Neural cell (in vitro differentiated cells): Measurements from ENCODE around the gene CYSRT1. TPM values are rescaled to one million over a fixed set of nuclear protein-coding genes. Genes with fewer than 3 reads are reported as not detected.

Source experiments
- H2AFZ ChIP-seq: fragments of 200-600, 300-800 bp; sonication (generic), shearing (Covaris generic); 2 replicates; pipeline ENCODE4 v1.6.0; 2014; ENCODE audit warnings: low read depth, mild to moderate bottlenecking, antibody characterized with exemption, low read length, moderate library complexity
- H3F3A ChIP-seq: fragments of 200-600 bp; shearing (Covaris generic); 2 replicates; pipeline ENCODE4 v1.6.1; 2016; ENCODE audit warnings: mild to moderate bottlenecking, moderate library complexity, mixed read lengths, antibody characterized with exemption, low read length; ENCODE audit not compliant: insufficient read depth, poor library complexity, severe bottlenecking
- H3K27ac ChIP-seq: fragments of 200-600, 300-800 bp; sonication (generic), shearing (Covaris generic); 2 replicates; pipeline ENCODE4 v1.5.1; 2014; ENCODE audit warnings: mild to moderate bottlenecking, low read length, moderate library complexity
- H3K27me3 ChIP-seq: fragments of 300-800, 200-600 bp; sonication (generic), shearing (Covaris generic); 2 replicates; pipeline ENCODE4 v1.6.0; 2014; ENCODE audit warnings: mild to moderate bottlenecking, low read depth, low read length, moderate library complexity; ENCODE audit not compliant: insufficient read depth
- H3K36me3 ChIP-seq: fragments of 300-800, 200-600 bp; sonication (generic), shearing (Covaris generic); 2 replicates; pipeline ENCODE4 v1.5.1; 2014; ENCODE audit warnings: mild to moderate bottlenecking, antibody characterized with exemption, low read length, moderate library complexity; ENCODE audit not compliant: insufficient read depth
- H3K4me2 ChIP-seq: fragments of 300-800, 200-600 bp; sonication (generic), shearing (Covaris generic); 2 replicates; pipeline ENCODE4 v1.6.0; 2014; ENCODE audit warnings: mild to moderate bottlenecking, low read length
- H3K4me3 ChIP-seq: fragments of 300-800, 200-600 bp; sonication (generic), shearing (Covaris generic); 2 replicates; pipeline ENCODE4 v1.5.1; 2014; ENCODE audit warnings: mild to moderate bottlenecking, low read length, moderate library complexity
- H3K79me2 ChIP-seq: fragments of 200-600 bp; shearing (Covaris generic); replicated peaks from 2 replicates; pipeline ENCODE4 v1.6.0; 2014; ENCODE audit warnings: mild to moderate bottlenecking, low read length, moderate library complexity; ENCODE audit not compliant: insufficient read depth
- H3K9ac ChIP-seq: fragments of 300-800, 200-600 bp; sonication (generic), shearing (Covaris generic); 2 replicates; pipeline ENCODE4 v1.6.1; 2016; ENCODE audit warnings: mild to moderate bottlenecking, low read length, mixed read lengths
- H3K9me2 ChIP-seq: fragments of 200-600 bp; shearing (Covaris generic); 2 replicates; pipeline ENCODE4 v1.6.1; 2016; ENCODE audit warnings: mild to moderate bottlenecking, low read length, mixed read lengths; ENCODE audit not compliant: insufficient read depth
- H3K9me3 ChIP-seq: fragments of 200-600, 300-800 bp; sonication (generic), shearing (Covaris generic); 2 replicates; pipeline ENCODE4 v1.6.1; 2016; ENCODE audit warnings: mild to moderate bottlenecking, mixed run types, low read length, moderate library complexity, mixed read lengths
- H4K20me1 ChIP-seq: fragments of 200-600 bp; shearing (Covaris generic); 2 replicates; pipeline ENCODE4 v1.6.1; 2016; ENCODE audit warnings: mild to moderate bottlenecking, mixed run types; ENCODE audit not compliant: insufficient read depth
- EP300 ChIP-seq: fragments of 450-650 bp; conservative IDR thresholded peaks from 2 replicates; pipeline ENCODE4 v1.6.1; 2014; ENCODE audit warnings: antibody characterized with exemption, mild to moderate bottlenecking, moderate library complexity; ENCODE audit not compliant: poor library complexity, severe bottlenecking
- EZH2 ChIP-seq: fragments of 200-600, 300-800 bp; shearing (Covaris generic), sonication (generic); IDR thresholded peaks from 2 replicates; pipeline ENCODE4 v1.6.1; 2014; ENCODE audit warnings: antibody characterized with exemption, low read length, borderline replicate concordance, mild to moderate bottlenecking; ENCODE audit not compliant: insufficient read depth, poor library complexity, severe bottlenecking
- MXI1 ChIP-seq: fragments of 450-650 bp; conservative IDR thresholded peaks from 2 replicates; pipeline ENCODE4 v1.6.1; 2014; ENCODE audit warnings: antibody characterized with exemption, mild to moderate bottlenecking; ENCODE audit not compliant: poor library complexity, severe bottlenecking
- POLR2AphosphoS5 ChIP-seq: IDR thresholded peaks from 2 replicates; pipeline ENCODE4 v1.6.1; 2012
- RAD21 ChIP-seq: fragments of 450-650 bp; conservative IDR thresholded peaks from 2 replicates; pipeline ENCODE4 v1.6.1; 2014; ENCODE audit warnings: antibody characterized with exemption, mild to moderate bottlenecking, moderate library complexity
- SMC3 ChIP-seq: fragments of 450-650 bp; conservative IDR thresholded peaks from 2 replicates; pipeline ENCODE4 v1.6.1; 2014; ENCODE audit warnings: antibody characterized with exemption, mild to moderate bottlenecking, moderate library complexity; ENCODE audit not compliant: poor library complexity
- TAF1 ChIP-seq: IDR thresholded peaks from 2 replicates; pipeline ENCODE4 v1.6.1; 2012; ENCODE audit warnings: low read depth
- polyA plus RNA-seq: library from polyadenylated mRNA; depleted of rRNA; stranded (reverse); fragments of >200 nt; gene quantifications from 2 replicates; pipeline ENCODE4 v1.2.3, GENCODE V29; 2014
- TF ChIP-seq, protein P1 (sequence below): IDR thresholded peaks from 2 replicates; pipeline ENCODE4 v1.6.1; 2012; ENCODE audit warnings: borderline replicate concordance
- TF ChIP-seq, protein P2 (sequence below): fragments of 450-650 bp; IDR thresholded peaks from 2 replicates; pipeline ENCODE4 v1.5.1; 2014; ENCODE audit warnings: antibody characterized with exemption, mild to moderate bottlenecking, moderate library complexity; ENCODE audit not compliant: poor library complexity, severe bottlenecking

The CYSRT1 gene
- polyA plus RNA-seq, 1 donor from 2014 or later: 3.3 TPM

DNA sequence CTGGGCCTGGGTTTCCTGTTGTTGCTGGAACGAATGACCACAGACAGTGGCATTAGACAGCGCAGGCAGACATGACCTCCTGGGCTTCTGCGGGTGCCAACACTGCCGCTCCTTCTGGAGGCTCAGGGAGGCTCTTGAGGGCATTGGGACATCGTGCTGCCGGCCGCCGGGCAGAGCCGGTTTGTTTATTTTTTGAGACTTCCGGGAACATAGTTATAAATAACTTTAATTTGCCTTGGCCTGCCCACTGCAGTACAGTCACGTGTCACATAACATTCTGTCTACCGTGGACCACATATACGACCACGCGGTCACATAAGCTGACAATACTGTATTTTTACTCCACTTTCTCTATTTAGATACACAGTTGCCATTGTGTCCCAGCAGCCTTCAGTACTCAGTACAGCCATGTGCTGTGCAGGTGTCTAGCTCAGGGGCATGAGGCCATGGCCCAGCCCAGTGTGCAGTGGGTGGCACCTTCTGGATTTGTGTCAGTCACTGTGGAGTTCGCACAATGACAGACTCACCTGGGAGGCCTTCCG lies 44.3 kb downstream of the CYSRT1 start:
- Histone ChIP-seq H3K4me2 (no peak overlapping the region), H3K36me3 (peaks cover 7% of the 10 kb centered on the region), H3K9me3 (no peaks in the 10 kb centered on the region), H2AFZ (no peak overlapping the region), H3F3A (no peaks in the 10 kb centered on the region), H3K27me3 (no peaks in the 10 kb centered on the region), H3K4me3 (no peak overlapping the region), H4K20me1 (no peaks in the 10 kb centered on the region), H3K9ac (no peak overlapping the region), H3K9me2 (no peaks in the 10 kb centered on the region), H3K79me2 (no peaks in the 10 kb centered on the region), H3K27ac (no peak overlapping the region)
- TF ChIP-seq, protein P1, sequence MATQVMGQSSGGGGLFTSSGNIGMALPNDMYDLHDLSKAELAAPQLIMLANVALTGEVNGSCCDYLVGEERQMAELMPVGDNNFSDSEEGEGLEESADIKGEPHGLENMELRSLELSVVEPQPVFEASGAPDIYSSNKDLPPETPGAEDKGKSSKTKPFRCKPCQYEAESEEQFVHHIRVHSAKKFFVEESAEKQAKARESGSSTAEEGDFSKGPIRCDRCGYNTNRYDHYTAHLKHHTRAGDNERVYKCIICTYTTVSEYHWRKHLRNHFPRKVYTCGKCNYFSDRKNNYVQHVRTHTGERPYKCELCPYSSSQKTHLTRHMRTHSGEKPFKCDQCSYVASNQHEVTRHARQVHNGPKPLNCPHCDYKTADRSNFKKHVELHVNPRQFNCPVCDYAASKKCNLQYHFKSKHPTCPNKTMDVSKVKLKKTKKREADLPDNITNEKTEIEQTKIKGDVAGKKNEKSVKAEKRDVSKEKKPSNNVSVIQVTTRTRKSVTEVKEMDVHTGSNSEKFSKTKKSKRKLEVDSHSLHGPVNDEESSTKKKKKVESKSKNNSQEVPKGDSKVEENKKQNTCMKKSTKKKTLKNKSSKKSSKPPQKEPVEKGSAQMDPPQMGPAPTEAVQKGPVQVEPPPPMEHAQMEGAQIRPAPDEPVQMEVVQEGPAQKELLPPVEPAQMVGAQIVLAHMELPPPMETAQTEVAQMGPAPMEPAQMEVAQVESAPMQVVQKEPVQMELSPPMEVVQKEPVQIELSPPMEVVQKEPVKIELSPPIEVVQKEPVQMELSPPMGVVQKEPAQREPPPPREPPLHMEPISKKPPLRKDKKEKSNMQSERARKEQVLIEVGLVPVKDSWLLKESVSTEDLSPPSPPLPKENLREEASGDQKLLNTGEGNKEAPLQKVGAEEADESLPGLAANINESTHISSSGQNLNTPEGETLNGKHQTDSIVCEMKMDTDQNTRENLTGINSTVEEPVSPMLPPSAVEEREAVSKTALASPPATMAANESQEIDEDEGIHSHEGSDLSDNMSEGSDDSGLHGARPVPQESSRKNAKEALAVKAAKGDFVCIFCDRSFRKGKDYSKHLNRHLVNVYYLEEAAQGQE: no peak
- TF ChIP-seq EZH2 (no peak), MXI1 (no peak), RAD21 (no peak), EP300 (no peak)

DNA sequence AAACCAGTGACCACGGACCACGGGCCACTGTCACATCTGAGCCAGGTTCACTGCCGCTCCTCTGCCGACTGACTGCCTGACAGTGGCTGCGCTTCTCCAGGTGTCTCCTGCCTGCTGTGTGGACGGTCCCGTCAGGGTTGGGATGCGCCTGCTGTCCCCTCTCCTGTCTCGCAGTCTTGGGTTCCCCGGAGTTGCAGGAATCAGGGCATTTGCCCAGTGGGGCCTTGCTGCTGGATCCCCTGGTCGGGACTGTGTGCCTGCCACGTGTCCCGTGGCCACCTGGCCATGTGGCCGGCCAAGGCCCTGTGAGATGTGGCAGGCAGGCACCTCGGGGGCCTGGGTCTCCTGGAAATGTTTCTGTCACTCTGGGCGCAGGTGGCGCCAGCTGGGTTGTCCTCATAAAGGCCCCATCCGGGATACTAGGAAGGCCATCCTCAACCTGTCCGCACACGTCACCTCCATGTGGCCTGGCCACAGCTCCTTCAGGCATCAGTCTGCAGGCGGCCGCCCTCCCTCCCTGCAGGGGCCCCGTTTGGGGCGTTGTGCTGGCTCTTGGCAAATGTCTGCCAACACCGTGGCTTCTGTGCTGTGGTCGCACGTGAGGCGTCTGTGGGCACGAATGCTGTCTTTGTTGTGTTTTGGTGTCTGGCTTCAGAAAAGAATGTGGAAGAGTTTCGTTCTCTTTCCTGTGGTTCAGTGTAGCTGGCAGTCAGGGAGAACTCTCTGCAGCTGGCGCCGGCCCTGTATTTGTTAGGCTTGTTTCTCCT lies 46.1 kb downstream of the CYSRT1 start:
- Histone ChIP-seq H3K27ac (no peak overlapping the region), H3K36me3 (peaks cover 7% of the 10 kb centered on the region), H3K9me2 (no peaks in the 10 kb centered on the region), H2AFZ (no peak overlapping the region), H3K79me2 (no peaks in the 10 kb centered on the region), H3K9ac (no peak overlapping the region), H3F3A (no peaks in the 10 kb centered on the region), H3K27me3 (no peaks in the 10 kb centered on the region), H3K9me3 (no peaks in the 10 kb centered on the region), H3K4me2 (no peak overlapping the region), H4K20me1 (no peaks in the 10 kb centered on the region), H3K4me3 (no peak overlapping the region)
- TF ChIP-seq RAD21 (no peak), POLR2AphosphoS5 (no peak)
- TF ChIP-seq, protein P2, sequence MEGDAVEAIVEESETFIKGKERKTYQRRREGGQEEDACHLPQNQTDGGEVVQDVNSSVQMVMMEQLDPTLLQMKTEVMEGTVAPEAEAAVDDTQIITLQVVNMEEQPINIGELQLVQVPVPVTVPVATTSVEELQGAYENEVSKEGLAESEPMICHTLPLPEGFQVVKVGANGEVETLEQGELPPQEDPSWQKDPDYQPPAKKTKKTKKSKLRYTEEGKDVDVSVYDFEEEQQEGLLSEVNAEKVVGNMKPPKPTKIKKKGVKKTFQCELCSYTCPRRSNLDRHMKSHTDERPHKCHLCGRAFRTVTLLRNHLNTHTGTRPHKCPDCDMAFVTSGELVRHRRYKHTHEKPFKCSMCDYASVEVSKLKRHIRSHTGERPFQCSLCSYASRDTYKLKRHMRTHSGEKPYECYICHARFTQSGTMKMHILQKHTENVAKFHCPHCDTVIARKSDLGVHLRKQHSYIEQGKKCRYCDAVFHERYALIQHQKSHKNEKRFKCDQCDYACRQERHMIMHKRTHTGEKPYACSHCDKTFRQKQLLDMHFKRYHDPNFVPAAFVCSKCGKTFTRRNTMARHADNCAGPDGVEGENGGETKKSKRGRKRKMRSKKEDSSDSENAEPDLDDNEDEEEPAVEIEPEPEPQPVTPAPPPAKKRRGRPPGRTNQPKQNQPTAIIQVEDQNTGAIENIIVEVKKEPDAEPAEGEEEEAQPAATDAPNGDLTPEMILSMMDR: no peak

DNA sequence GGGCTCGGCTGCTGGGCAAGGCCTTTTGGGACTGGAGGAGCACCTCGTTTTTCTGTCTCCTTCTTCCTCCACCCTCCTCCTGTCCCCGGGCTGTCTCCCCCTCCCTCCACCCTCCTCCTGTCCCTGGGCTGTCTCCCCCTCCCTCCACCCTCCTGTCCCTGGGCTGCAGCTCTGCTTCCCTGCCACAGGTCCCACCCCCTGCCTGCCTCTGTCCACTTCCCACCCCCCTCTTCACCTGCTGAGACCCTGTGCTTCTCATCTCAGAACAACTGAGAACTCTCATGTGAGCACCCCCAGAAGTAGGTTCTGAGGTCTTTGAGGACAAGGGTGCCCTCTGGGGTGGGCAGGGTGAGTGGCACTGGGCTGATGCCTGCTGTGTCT lies 46.7 kb downstream of the CYSRT1 start:
- Histone ChIP-seq H4K20me1 (no peaks in the 10 kb centered on the region), H3K27me3 (no peaks in the 10 kb centered on the region), H3F3A (no peaks in the 10 kb centered on the region), H3K36me3 (peaks cover 7% of the 10 kb centered on the region), H3K4me2 (no peak overlapping the region), H3K9me2 (no peaks in the 10 kb centered on the region), H3K4me3 (no peak overlapping the region), H3K9ac (no peak overlapping the region), H3K27ac (no peak overlapping the region), H3K9me3 (no peaks in the 10 kb centered on the region), H2AFZ (no peak overlapping the region), H3K79me2 (no peaks in the 10 kb centered on the region)
- TF ChIP-seq, protein P2: no peak
- TF ChIP-seq, protein P1: no peak
- TF ChIP-seq TAF1 (no peak), RAD21 (no peak), SMC3 (no peak), EP300 (no peak), EZH2 (no peak)
